ENCODE measurements around the gene KLRC1. TPM values are rescaled to one million over a fixed set of nuclear protein-coding genes. Genes with fewer than 3 reads are reported as not detected.

The KLRC1 gene
- total and polyA plus RNA-seq, 9 of the 15 experiments (the other 6 are each of a cell fraction or from before 2014, with no cell fraction given): not detected

- intact Hi-C loops (cut with micrococcal nuclease): no loop called here
- Histone ChIP-seq H3K4me3 (no peak overlapping the region), H3K4me1 (replicated peaks in 1 of 2; ENCODE audit: control insufficient read depth in 2 of 2, insufficient read depth in 2 of 2, low read length in 2 of 2) (no peaks in the 10 kb centered on the region), H3K36me3 (ENCODE audit: control insufficient read depth, insufficient read depth, low read length) (no peaks in the 10 kb centered on the region), H3K27me3 (ENCODE audit: control insufficient read depth in 2 of 2, insufficient read depth in 2 of 2, low read length in 2 of 2) (no peaks in the 10 kb centered on the region), H3K9me1 (ENCODE audit: control insufficient read depth, insufficient read depth, low read length) (no peaks in the 10 kb centered on the region), H3K27ac (ENCODE audit: extremely low read depth, low read depth, low read length) (no peak overlapping the region), H3K79me2 (ENCODE audit: control insufficient read depth, insufficient read depth, low read length) (no peaks in the 10 kb centered on the region), H2AFZ (ENCODE audit: low read depth, low read length) (no peak overlapping the region), H4K20me1 (replicated peaks; ENCODE audit: control insufficient read depth, insufficient read depth, low read length) (no peaks in the 10 kb centered on the region), H3K9ac (ENCODE audit: insufficient read depth in 1 of 2, low read depth in 2 of 2, low read length in 2 of 2) (no peak overlapping the region), H3K9me3 (replicated peaks; ENCODE audit: control insufficient read depth, insufficient read depth, low read depth, low read length) (no peaks in the 10 kb centered on the region), H3K4me2 (ENCODE audit: insufficient read depth, low read length) (no peak overlapping the region)
- in situ Hi-C loops (cut with MboI): loop anchor here (5.0 kb wide), 1 partner anchor 53 kb away; no protein-coding TSS in a partner anchor
- ChIA-PET CTCF (ENCODE audit: low intra/inter-chr PET ratio) (no interaction called here), POLR2A (no interaction called here)
- BruUV-seq (replicated peaks): no TSS peak
- DNase-seq (ENCODE audit: extremely low read depth in 1 of 4, low spot score in 3 of 4): no peak
- ATAC-seq: no peak
- TF ChIP-seq ARNT (IDR thresholded peaks at IDR 0.05) (no peak), RBM25 (IDR thresholded peaks at IDR 0.05; ENCODE audit: low read depth, low read length, severe bottlenecking) (peak; percentile 54)
- FAIRE-seq: no peak
Observed at GRCh38 chr12:10404798-10405197, 48.4 kb downstream of the KLRC1 start.

DNA sequence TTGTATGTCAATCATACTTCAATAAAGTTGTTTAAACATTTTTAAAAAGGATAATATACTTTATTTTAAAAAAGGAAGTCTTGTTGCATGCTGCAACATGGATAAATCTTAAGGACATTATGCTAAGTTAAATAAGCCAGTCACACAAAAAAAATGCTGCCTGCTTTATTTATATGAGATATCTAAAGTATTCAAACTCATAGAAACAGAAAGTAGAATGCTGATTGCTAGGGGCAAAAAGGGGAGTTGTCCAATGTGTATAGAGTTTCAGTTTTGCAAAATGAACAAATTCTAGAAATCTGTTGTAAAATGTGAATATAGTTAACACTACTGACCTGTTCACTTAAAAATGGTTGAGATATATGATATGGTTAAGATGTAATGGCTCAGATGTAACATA is 52.3 kb downstream of the KLRC1 start:
- Histone ChIP-seq H4K20me1 (replicated peaks; ENCODE audit: control insufficient read depth, insufficient read depth, low read length) (no peaks in the 10 kb centered on the region), H3K36me3 (ENCODE audit: control insufficient read depth, insufficient read depth, low read length) (no peaks in the 10 kb centered on the region), H3K27ac (ENCODE audit: extremely low read depth, low read depth, low read length) (no peak overlapping the region), H3K4me1 (replicated peaks in 1 of 2; ENCODE audit: control insufficient read depth in 2 of 2, insufficient read depth in 2 of 2, low read length in 2 of 2) (no peaks in the 10 kb centered on the region), H2AFZ (ENCODE audit: low read depth, low read length) (no peak overlapping the region), H3K79me2 (ENCODE audit: control insufficient read depth, insufficient read depth, low read length) (no peaks in the 10 kb centered on the region), H3K9me3 (replicated peaks; ENCODE audit: control insufficient read depth, insufficient read depth, low read depth, low read length) (no peaks in the 10 kb centered on the region), H3K4me2 (ENCODE audit: insufficient read depth, low read length) (no peak overlapping the region), H3K9me1 (ENCODE audit: control insufficient read depth, insufficient read depth, low read length) (no peaks in the 10 kb centered on the region), H3K27me3 (ENCODE audit: control insufficient read depth in 2 of 2, insufficient read depth in 2 of 2, low read length in 2 of 2) (no peaks in the 10 kb centered on the region), H3K4me3 (no peak overlapping the region), H3K9ac (ENCODE audit: insufficient read depth in 1 of 2, low read depth in 2 of 2, low read length in 2 of 2) (no peak overlapping the region)
- DNase-seq (ENCODE audit: extremely low read depth in 1 of 4, low spot score in 3 of 4): no peak
- POLR2A ChIA-PET: interaction anchor here (0.6 kb wide), 1 partner anchor 118 kb away, joined by 3 read pairs; no protein-coding TSS in a partner anchor
- BruUV-seq (replicated peaks): no TSS peak
- no peak for ATAC-seq
- intact Hi-C loops (cut with micrococcal nuclease): no loop called here
- FAIRE-seq: no peak
- in situ Hi-C loops (cut with MboI): no loop called here
- TF ChIP-seq SAFB (IDR thresholded peaks at IDR 0.05; ENCODE audit: borderline replicate concordance, low read depth, low read length): no peak
- TF ChIP-seq, protein P1, sequence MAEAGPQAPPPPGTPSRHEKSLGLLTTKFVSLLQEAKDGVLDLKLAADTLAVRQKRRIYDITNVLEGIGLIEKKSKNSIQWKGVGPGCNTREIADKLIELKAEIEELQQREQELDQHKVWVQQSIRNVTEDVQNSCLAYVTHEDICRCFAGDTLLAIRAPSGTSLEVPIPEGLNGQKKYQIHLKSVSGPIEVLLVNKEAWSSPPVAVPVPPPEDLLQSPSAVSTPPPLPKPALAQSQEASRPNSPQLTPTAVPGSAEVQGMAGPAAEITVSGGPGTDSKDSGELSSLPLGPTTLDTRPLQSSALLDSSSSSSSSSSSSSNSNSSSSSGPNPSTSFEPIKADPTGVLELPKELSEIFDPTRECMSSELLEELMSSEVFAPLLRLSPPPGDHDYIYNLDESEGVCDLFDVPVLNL (CRISPR knock-in tag; IDR thresholded peaks at IDR 0.05; ENCODE audit: low read depth): no peak
- CTCF ChIA-PET (ENCODE audit: low intra/inter-chr PET ratio): no interaction called here
